ENCODE data around the gene KIAA1210. TPM values are rescaled to one million over a fixed set of nuclear protein-coding genes. Genes with fewer than 3 reads are reported as not detected.

Gene KIAA1210
- total and polyA plus RNA-seq, 2 donors (not counting 1 experiment from before 2014, with no cell fraction given), result not detected

DNA sequence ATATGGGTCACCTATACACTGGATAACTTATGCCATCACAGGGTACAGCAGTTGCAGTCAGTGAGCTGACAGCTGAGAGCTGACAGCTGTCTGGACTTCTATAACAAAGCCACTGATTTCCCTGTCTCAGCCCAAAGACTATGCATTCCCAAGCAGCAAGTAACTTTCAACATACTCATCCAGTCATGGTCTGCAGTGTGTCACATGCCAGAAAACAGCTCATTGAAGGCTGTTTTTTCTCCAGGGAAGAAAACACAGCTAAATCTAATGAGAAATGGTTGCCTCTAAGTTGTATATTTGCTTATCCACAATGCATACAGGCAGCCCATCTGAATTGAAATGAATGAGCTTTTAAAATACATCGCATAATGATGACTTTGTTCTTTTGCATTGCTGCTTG lies 6.3 kb downstream of the KIAA1210 start:
- no peaks in the 10 kb centered on the region for H3K9me3 ChIP-seq (ENCODE audit: control insufficient read depth, insufficient read depth, low read depth, low read length)
- H3K79me2 ChIP-seq (ENCODE audit: control insufficient read depth, insufficient read depth, low read length), result no peaks in the 10 kb centered on the region
- no peak overlapping the region for H3K27ac ChIP-seq (ENCODE audit: insufficient read depth, low read length)
- H4K20me1 ChIP-seq (ENCODE audit: control insufficient read depth, extremely low read depth, insufficient read depth, low read length), result no peaks in the 10 kb centered on the region
- DNase-seq (ENCODE audit: low read depth in 2 of 2), result peak; percentile 7 to 59
- H3K4me2 ChIP-seq (ENCODE audit: extremely low read depth, insufficient read depth, low read length), result no peak overlapping the region
- no peak for TF ChIP-seq EZH2 (IDR thresholded peaks at IDR 0.05; ENCODE audit: low read length, missing control alignments)
- TF ChIP-seq, protein P1, sequence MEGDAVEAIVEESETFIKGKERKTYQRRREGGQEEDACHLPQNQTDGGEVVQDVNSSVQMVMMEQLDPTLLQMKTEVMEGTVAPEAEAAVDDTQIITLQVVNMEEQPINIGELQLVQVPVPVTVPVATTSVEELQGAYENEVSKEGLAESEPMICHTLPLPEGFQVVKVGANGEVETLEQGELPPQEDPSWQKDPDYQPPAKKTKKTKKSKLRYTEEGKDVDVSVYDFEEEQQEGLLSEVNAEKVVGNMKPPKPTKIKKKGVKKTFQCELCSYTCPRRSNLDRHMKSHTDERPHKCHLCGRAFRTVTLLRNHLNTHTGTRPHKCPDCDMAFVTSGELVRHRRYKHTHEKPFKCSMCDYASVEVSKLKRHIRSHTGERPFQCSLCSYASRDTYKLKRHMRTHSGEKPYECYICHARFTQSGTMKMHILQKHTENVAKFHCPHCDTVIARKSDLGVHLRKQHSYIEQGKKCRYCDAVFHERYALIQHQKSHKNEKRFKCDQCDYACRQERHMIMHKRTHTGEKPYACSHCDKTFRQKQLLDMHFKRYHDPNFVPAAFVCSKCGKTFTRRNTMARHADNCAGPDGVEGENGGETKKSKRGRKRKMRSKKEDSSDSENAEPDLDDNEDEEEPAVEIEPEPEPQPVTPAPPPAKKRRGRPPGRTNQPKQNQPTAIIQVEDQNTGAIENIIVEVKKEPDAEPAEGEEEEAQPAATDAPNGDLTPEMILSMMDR (conservative IDR thresholded peaks at IDR 0.05 in 1 of 2, IDR thresholded peaks at IDR 0.05 in 1 of 2; ENCODE audit: low read depth in 1 of 2, low read length in 2 of 2), result no peak
- H3K9ac ChIP-seq (ENCODE audit: insufficient read depth, low read length), result no peak overlapping the region
- H3K36me3 ChIP-seq (ENCODE audit: control insufficient read depth, insufficient read depth, low read length), result no peaks in the 10 kb centered on the region
- peaks cover 5% of the 10 kb centered on the region for H3K27me3 ChIP-seq (ENCODE audit: control insufficient read depth, insufficient read depth, low read length)
- no peaks in the 10 kb centered on the region for H3K4me1 ChIP-seq (ENCODE audit: control insufficient read depth, extremely low read depth, insufficient read depth, low read length)
- H2AFZ ChIP-seq (ENCODE audit: low read length), result no peak overlapping the region
- H3K4me3 ChIP-seq (replicated peaks in 1 of 4; ENCODE audit: control extremely low read depth in 1 of 4, insufficient read depth in 1 of 4, low read depth in 3 of 4, low read length in 4 of 4), result no peak overlapping the region

DNA sequence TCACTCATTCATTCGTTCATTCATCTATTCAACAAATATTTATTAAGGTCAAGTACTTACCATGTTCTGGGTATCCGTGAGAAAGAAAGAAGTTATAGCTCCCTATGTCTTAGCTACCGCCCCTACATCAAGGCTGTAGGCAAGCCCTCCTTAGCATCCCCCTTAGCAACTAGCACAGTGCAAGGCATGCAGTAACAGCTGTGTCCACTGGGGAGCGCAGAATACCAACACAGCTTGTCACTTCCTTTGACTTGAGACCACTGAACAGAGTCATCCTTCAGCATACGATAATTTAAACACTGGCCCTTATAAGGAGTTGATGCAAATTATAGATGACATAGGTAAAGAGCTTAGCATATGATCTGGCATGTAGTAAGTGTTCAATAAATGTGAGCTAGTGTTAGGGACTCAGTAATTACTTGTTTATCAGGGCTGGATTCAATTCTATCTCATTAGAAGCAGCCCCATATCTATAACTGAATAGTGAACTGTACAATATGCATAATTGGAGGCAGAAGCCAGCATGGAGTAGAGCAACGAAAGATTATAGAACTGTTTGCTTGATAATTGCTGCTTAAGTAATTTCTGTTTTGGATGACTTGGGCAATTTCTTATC lies 8.7 kb downstream of the KIAA1210 start:
- H3K4me3 ChIP-seq (replicated peaks in 1 of 4; ENCODE audit: control extremely low read depth in 1 of 4, insufficient read depth in 1 of 4, low read depth in 3 of 4, low read length in 4 of 4), result no peak overlapping the region
- H3K9me3 ChIP-seq (ENCODE audit: control insufficient read depth, insufficient read depth, low read depth, low read length), result no peaks in the 10 kb centered on the region
- DNase-seq (ENCODE audit: low read depth in 2 of 2), result peak; percentile 24 to 50
- no peaks in the 10 kb centered on the region for H3K36me3 ChIP-seq (ENCODE audit: control insufficient read depth, insufficient read depth, low read length)
- TF ChIP-seq, protein P1 (conservative IDR thresholded peaks at IDR 0.05 in 1 of 2, IDR thresholded peaks at IDR 0.05 in 1 of 2; ENCODE audit: low read depth in 1 of 2, low read length in 2 of 2), result peak; percentile 76 to 89
- TF ChIP-seq EZH2 (IDR thresholded peaks at IDR 0.05; ENCODE audit: low read length, missing control alignments), result no peak
- no peak overlapping the region for H2AFZ ChIP-seq (ENCODE audit: low read length)
- H3K79me2 ChIP-seq (ENCODE audit: control insufficient read depth, insufficient read depth, low read length), result no peaks in the 10 kb centered on the region
- no peaks in the 10 kb centered on the region for H4K20me1 ChIP-seq (ENCODE audit: control insufficient read depth, extremely low read depth, insufficient read depth, low read length)
- no peaks in the 10 kb centered on the region for H3K4me1 ChIP-seq (ENCODE audit: control insufficient read depth, extremely low read depth, insufficient read depth, low read length)
- no peak overlapping the region for H3K4me2 ChIP-seq (ENCODE audit: extremely low read depth, insufficient read depth, low read length)
- H3K27ac ChIP-seq (ENCODE audit: insufficient read depth, low read length), result no peak overlapping the region
- no peak overlapping the region for H3K9ac ChIP-seq (ENCODE audit: insufficient read depth, low read length)
- peaks cover 5% of the 10 kb centered on the region for H3K27me3 ChIP-seq (ENCODE audit: control insufficient read depth, insufficient read depth, low read length)

DNA sequence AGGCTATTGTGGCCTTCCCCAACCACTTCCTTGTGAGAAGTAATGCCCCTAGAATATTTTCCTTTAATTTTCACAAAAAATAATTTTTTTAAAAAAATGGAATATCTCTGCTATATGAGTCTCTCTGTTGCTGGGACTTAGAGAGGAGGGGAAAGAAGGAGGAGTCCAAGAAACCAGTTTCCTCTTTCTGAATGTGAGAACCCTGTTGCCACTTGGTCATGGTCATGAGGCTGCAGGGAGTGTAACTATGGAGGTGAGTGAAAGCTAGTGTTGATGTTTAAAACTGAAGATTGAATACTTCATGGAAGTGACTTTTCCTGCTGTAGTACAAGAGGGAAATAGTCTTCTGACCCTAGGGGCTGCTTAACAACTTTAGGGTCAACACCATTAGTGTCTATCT lies 20.4 kb downstream of the KIAA1210 start:
- Histone ChIP-seq H3K27ac (ENCODE audit: insufficient read depth, low read length) (no peak overlapping the region), H3K9ac (ENCODE audit: insufficient read depth, low read length) (no peak overlapping the region), H3K9me3 (ENCODE audit: control insufficient read depth, insufficient read depth, low read depth, low read length) (no peaks in the 10 kb centered on the region), H3K4me1 (ENCODE audit: control insufficient read depth, extremely low read depth, insufficient read depth, low read length) (no peaks in the 10 kb centered on the region), H4K20me1 (ENCODE audit: control insufficient read depth, extremely low read depth, insufficient read depth, low read length) (no peaks in the 10 kb centered on the region), H3K79me2 (ENCODE audit: control insufficient read depth, insufficient read depth, low read length) (no peaks in the 10 kb centered on the region), H3K36me3 (ENCODE audit: control insufficient read depth, insufficient read depth, low read length) (no peaks in the 10 kb centered on the region), H3K4me2 (ENCODE audit: extremely low read depth, insufficient read depth, low read length) (no peak overlapping the region), H2AFZ (ENCODE audit: low read length) (no peak overlapping the region), H3K4me3 (replicated peaks in 1 of 4; ENCODE audit: control extremely low read depth in 1 of 4, insufficient read depth in 1 of 4, low read depth in 3 of 4, low read length in 4 of 4) (no peak overlapping the region), H3K27me3 (ENCODE audit: control insufficient read depth, insufficient read depth, low read length) (no peaks in the 10 kb centered on the region)
- DNase-seq (ENCODE audit: low read depth in 2 of 2), result no peak
- no peak for TF ChIP-seq EZH2 (IDR thresholded peaks at IDR 0.05; ENCODE audit: low read length, missing control alignments)
- TF ChIP-seq, protein P1 (conservative IDR thresholded peaks at IDR 0.05 in 1 of 2, IDR thresholded peaks at IDR 0.05 in 1 of 2; ENCODE audit: low read depth in 1 of 2, low read length in 2 of 2), result no peak

All from fibroblast of lung (primary cell).